ENCODE data around the gene ARID5B. TPM values are rescaled to one million over a fixed set of nuclear protein-coding genes. Genes with fewer than 3 reads are reported as not detected.
"Not testable (repeated sequence)": the region's sequence is repeated elsewhere in the genome, so short reads cannot be mapped to it uniquely, and the experiment has no call there.

Gene ARID5B
- polyA plus RNA-seq, 6 donors from 2014 or later, result 68.6 to 165 (median 122) TPM

GRCh38 chr10:61973169-61973568 lies 71.7 kb downstream of the ARID5B start:
- peak overlapping the region in 4 of 8 donors; percentile 20 to 52 (median 28) for H3K4me3 Mint-ChIP-seq
- no peaks in the 10 kb centered on the region for H3K27me3 Mint-ChIP-seq
- peaks cover 39 to 67% (median 51%) of the 10 kb centered on the region in 3 donors for H3K4me1 Mint-ChIP-seq
- H3K27ac Mint-ChIP-seq, result peak overlapping the region; percentile 24 to 92 (median 84)
- H3K36me3 Mint-ChIP-seq, result peaks cover 7 to 37% of the 10 kb centered on the region in 2 donors
- DNase-seq (no peak), ATAC-seq (ENCODE audit: low read depth in 2 of 2) (peak; percentile 28 to 34)
- H3K9me3 Mint-ChIP-seq, result peaks cover 0 to 16% (median 9%) of the 10 kb centered on the region in 7 donors

GRCh38 chr10:61973906-61974305 lies 72.4 kb downstream of the ARID5B start:
- peak overlapping the region in 1 of 8 donors; percentile 45 for H3K4me3 Mint-ChIP-seq
- ATAC-seq (ENCODE audit: low read depth in 2 of 2) (no peak), DNase-seq (no peak)
- H3K27ac Mint-ChIP-seq, result peak overlapping the region; percentile 18 to 90 (median 61)
- H3K4me1 Mint-ChIP-seq, result peaks cover 41 to 70% (median 56%) of the 10 kb centered on the region in 3 donors
- peaks cover 0 to 21% (median 9%) of the 10 kb centered on the region in 7 donors for H3K9me3 Mint-ChIP-seq
- no peaks in the 10 kb centered on the region for H3K27me3 Mint-ChIP-seq
- H3K36me3 Mint-ChIP-seq, result peaks cover 7 to 37% of the 10 kb centered on the region in 2 donors

GRCh38 chr10:61974601-61975390 lies 73.3 kb downstream of the ARID5B start:
- Mint-ChIP-seq H3K4me3 (peak overlapping the region in 2 of 8 donors; percentile 39 to 66), H3K27ac (peak overlapping the region; percentile 5 to 90 (median 38)), H3K27me3 (no peaks in the 10 kb centered on the region), H3K36me3 (peaks cover 7 to 37% of the 10 kb centered on the region in 2 donors), H3K9me3 (peaks cover 0 to 21% (median 9%) of the 10 kb centered on the region in 7 donors), H3K4me1 (peaks cover 41 to 72% (median 65%) of the 10 kb centered on the region in 3 donors)
- DNase-seq (no peak), ATAC-seq (ENCODE audit: low read depth in 2 of 2) (no peak)

- ATAC-seq (ENCODE audit: low read depth in 2 of 2) (no peak), DNase-seq (no peak)
- Mint-ChIP-seq H3K27me3 (no peaks in the 10 kb centered on the region), H3K9me3 (peaks cover 0 to 21% (median 9%) of the 10 kb centered on the region in 7 donors), H3K4me1 (peaks cover 41 to 74% (median 65%) of the 10 kb centered on the region in 3 donors), H3K36me3 (peaks cover 8 to 31% of the 10 kb centered on the region in 2 donors), H3K27ac (peak overlapping the region in 4 of 6 donors; percentile 21 to 90 (median 70)), H3K4me3 (no peak overlapping the region)
Observed at GRCh38 chr10:61975391-61975932, 74.0 kb downstream of the ARID5B start.

GRCh38 chr10:61976951-61977721 lies 75.6 kb downstream of the ARID5B start:
- not testable (repeated sequence) for DNase-seq; ATAC-seq (ENCODE audit: low read depth in 2 of 2); H3K27me3 Mint-ChIP-seq
- Mint-ChIP-seq H3K36me3 (peaks cover 13 to 25% of the 10 kb centered on the region in 2 donors), H3K27ac (peak overlapping the region; percentile 76 to 100 (median 87)), H3K9me3 (peaks cover 0 to 21% (median 9%) of the 10 kb centered on the region in 7 donors), H3K4me3 (peak overlapping the region in 5 of 8 donors; percentile 18 to 56 (median 30)), H3K4me1 (peaks cover 42 to 83% (median 74%) of the 10 kb centered on the region in 3 donors)

- H3K4me3 Mint-ChIP-seq, result peak overlapping the region in 7 of 8 donors; percentile 2 to 68 (median 57)
- H3K9me3 Mint-ChIP-seq, result peaks cover 0 to 21% (median 9%) of the 10 kb centered on the region in 7 donors
- peaks cover 13 to 22% of the 10 kb centered on the region in 2 donors for H3K36me3 Mint-ChIP-seq
- H3K4me1 Mint-ChIP-seq, result peaks cover 32 to 79% (median 67%) of the 10 kb centered on the region in 3 donors
- H3K27me3 Mint-ChIP-seq, result no peaks in the 10 kb centered on the region
- peak overlapping the region; percentile 68 to 100 (median 94) for H3K27ac Mint-ChIP-seq
- ATAC-seq (ENCODE audit: low read depth in 2 of 2), result peak; percentile 52 to 64
- DNase-seq, result no peak
Observed at GRCh38 chr10:61978965-61979364, 77.5 kb downstream of the ARID5B start.

GRCh38 chr10:61981460-61981859 lies 80.0 kb downstream of the ARID5B start:
- Mint-ChIP-seq H3K27ac (peak overlapping the region in 5 of 6 donors; percentile 62 to 100 (median 87)), H3K4me1 (peaks cover 32 to 82% (median 71%) of the 10 kb centered on the region in 3 donors), H3K4me3 (no peak overlapping the region), H3K36me3 (peaks cover 15 to 18% of the 10 kb centered on the region in 2 donors), H3K27me3 (no peaks in the 10 kb centered on the region), H3K9me3 (peaks cover 0 to 19% (median 6%) of the 10 kb centered on the region in 7 donors)
- DNase-seq, result no peak
- no peak for ATAC-seq (ENCODE audit: low read depth in 2 of 2)

GRCh38 chr10:61983255-61983654 lies 81.8 kb downstream of the ARID5B start:
- DNase-seq (no peak), ATAC-seq (ENCODE audit: low read depth in 2 of 2) (no peak)
- Mint-ChIP-seq H3K27ac (peak overlapping the region; percentile 24 to 100 (median 78)), H3K9me3 (peaks cover 0 to 5% (median 0%) of the 10 kb centered on the region in 7 donors), H3K36me3 (peaks cover 23 to 26% of the 10 kb centered on the region in 2 donors), H3K4me1 (peaks cover 47 to 90% (median 79%) of the 10 kb centered on the region in 3 donors), H3K4me3 (peak overlapping the region in 1 of 8 donors; percentile 16), H3K27me3 (no peaks in the 10 kb centered on the region)

GRCh38 chr10:61984803-61985418 lies 83.4 kb downstream of the ARID5B start:
- peak overlapping the region in 5 of 6 donors; percentile 18 to 100 (median 99) for H3K27ac Mint-ChIP-seq
- H3K9me3 Mint-ChIP-seq, result no peaks in the 10 kb centered on the region
- no peak overlapping the region for H3K4me3 Mint-ChIP-seq
- ATAC-seq (ENCODE audit: low read depth in 2 of 2) (no peak), DNase-seq (no peak)
- H3K36me3 Mint-ChIP-seq, result peaks cover 23 to 26% of the 10 kb centered on the region in 2 donors
- no peaks in the 10 kb centered on the region for H3K27me3 Mint-ChIP-seq
- peaks cover 40 to 85% (median 64%) of the 10 kb centered on the region in 3 donors for H3K4me1 Mint-ChIP-seq

- no peak overlapping the region for H3K4me3 Mint-ChIP-seq
- peaks cover 22 to 25% of the 10 kb centered on the region in 2 donors for H3K36me3 Mint-ChIP-seq
- H3K27ac Mint-ChIP-seq, result peak overlapping the region; percentile 18 to 100 (median 98)
- ATAC-seq (ENCODE audit: low read depth in 2 of 2), result no peak
- H3K27me3 Mint-ChIP-seq, result no peaks in the 10 kb centered on the region
- DNase-seq, result no peak
- H3K4me1 Mint-ChIP-seq, result peaks cover 43 to 85% (median 61%) of the 10 kb centered on the region in 3 donors
- H3K9me3 Mint-ChIP-seq, result no peaks in the 10 kb centered on the region
Observed at GRCh38 chr10:61985715-61986114, 84.2 kb downstream of the ARID5B start.

- Mint-ChIP-seq H3K4me3 (peak overlapping the region in 4 of 8 donors; percentile 42 to 68 (median 64)), H3K36me3 (peaks cover 20 to 31% of the 10 kb centered on the region in 2 donors)
Observed at GRCh38 chr10:61986382-61986781, 84.9 kb downstream of the ARID5B start.

GRCh38 chr10:61986788-61987492 lies 85.4 kb downstream of the ARID5B start:
- Mint-ChIP-seq H3K4me1 (peaks cover 40 to 84% (median 55%) of the 10 kb centered on the region in 3 donors), H3K27me3 (no peaks in the 10 kb centered on the region), H3K9me3 (no peaks in the 10 kb centered on the region), H3K4me3 (peak overlapping the region in 5 of 8 donors; percentile 20 to 75 (median 61)), H3K36me3 (peaks cover 20 to 33% of the 10 kb centered on the region in 2 donors), H3K27ac (peak overlapping the region; percentile 96 to 100 (median 98))
- no peak for ATAC-seq (ENCODE audit: low read depth in 2 of 2)
- no peak for DNase-seq

More at GRCh38 chr10:61986382-61986781, 84.9 kb downstream of the ARID5B start:
- DNase-seq (no peak), ATAC-seq (ENCODE audit: low read depth in 2 of 2) (no peak)
- Mint-ChIP-seq H3K27me3 (no peaks in the 10 kb centered on the region), H3K4me1 (peaks cover 43 to 84% (median 60%) of the 10 kb centered on the region in 3 donors), H3K9me3 (no peaks in the 10 kb centered on the region), H3K27ac (peak overlapping the region; percentile 97 to 100 (median 99))
